KMS-11 (cell line): ENCODE measurements around the gene ZNF296.

Experiments
- H2AFZ ChIP-seq: fragments of 200-600 bp; sonication (generic); 2 replicates; pipeline ENCODE4 v1.6.1; 2016; ENCODE audit warnings: antibody characterized with exemption, mixed run types, low read depth
- H3K27ac ChIP-seq: fragments of 200-600 bp; sonication (generic); 2 replicates; pipeline ENCODE4 v1.6.1; 2016; ENCODE audit warnings: mild to moderate bottlenecking, mixed run types
- H3K27me3 ChIP-seq: fragments of 200-600 bp; sonication (generic); 2 replicates; pipeline ENCODE4 v1.6.1; 2017; ENCODE audit warnings: mild to moderate bottlenecking, low read depth, mixed run types, moderate library complexity; ENCODE audit not compliant: insufficient read depth
- H3K36me3 ChIP-seq: fragments of 200-600 bp; sonication (generic); 2 replicates; pipeline ENCODE4 v1.6.1; 2017; ENCODE audit warnings: mild to moderate bottlenecking, mixed run types; ENCODE audit not compliant: insufficient read depth
- H3K4me1 ChIP-seq: fragments of 200-600 bp; sonication (generic); 2 replicates; pipeline ENCODE4 v1.6.1; 2016; ENCODE audit warnings: mild to moderate bottlenecking, low read depth, mixed run types; ENCODE audit not compliant: poor library complexity, severe bottlenecking
- H3K4me2 ChIP-seq: fragments of 200-600 bp; sonication (generic); 2 replicates; pipeline ENCODE4 v1.7.0; 2016; ENCODE audit warnings: mild to moderate bottlenecking, mixed run types
- H3K4me3 ChIP-seq: fragments of 200-600 bp; sonication (generic); IDR thresholded peaks from 2 replicates; pipeline ENCODE4 v1.6.1; 2017; ENCODE audit warnings: low read depth, low read length, mixed read lengths; ENCODE audit not compliant: insufficient read depth
- H3K79me2 ChIP-seq: fragments of 200-600 bp; sonication (generic); 2 replicates; pipeline ENCODE4 v1.6.1; 2016; ENCODE audit warnings: low read depth, mixed run types; ENCODE audit not compliant: insufficient read depth
- H3K9ac ChIP-seq: fragments of 200-600 bp; sonication (generic); 2 replicates; pipeline ENCODE4 v1.6.1; 2016; ENCODE audit warnings: mild to moderate bottlenecking, mixed run types
- H4K20me1 ChIP-seq: fragments of 200-600 bp; sonication (generic); 2 replicates; pipeline ENCODE4 v1.6.1; 2016; ENCODE audit warnings: mild to moderate bottlenecking, mixed run types; ENCODE audit not compliant: insufficient read depth
- TF ChIP-seq, protein P1 (sequence below): fragments of 200-600 bp; sonication (generic); conservative IDR thresholded peaks from 2 replicates; pipeline ENCODE4 v1.6.1; 2017; ENCODE audit warnings: low read depth, mild to moderate bottlenecking, antibody characterized with exemption, low read length, moderate library complexity, mixed read lengths

Gene ZNF296

DNA sequence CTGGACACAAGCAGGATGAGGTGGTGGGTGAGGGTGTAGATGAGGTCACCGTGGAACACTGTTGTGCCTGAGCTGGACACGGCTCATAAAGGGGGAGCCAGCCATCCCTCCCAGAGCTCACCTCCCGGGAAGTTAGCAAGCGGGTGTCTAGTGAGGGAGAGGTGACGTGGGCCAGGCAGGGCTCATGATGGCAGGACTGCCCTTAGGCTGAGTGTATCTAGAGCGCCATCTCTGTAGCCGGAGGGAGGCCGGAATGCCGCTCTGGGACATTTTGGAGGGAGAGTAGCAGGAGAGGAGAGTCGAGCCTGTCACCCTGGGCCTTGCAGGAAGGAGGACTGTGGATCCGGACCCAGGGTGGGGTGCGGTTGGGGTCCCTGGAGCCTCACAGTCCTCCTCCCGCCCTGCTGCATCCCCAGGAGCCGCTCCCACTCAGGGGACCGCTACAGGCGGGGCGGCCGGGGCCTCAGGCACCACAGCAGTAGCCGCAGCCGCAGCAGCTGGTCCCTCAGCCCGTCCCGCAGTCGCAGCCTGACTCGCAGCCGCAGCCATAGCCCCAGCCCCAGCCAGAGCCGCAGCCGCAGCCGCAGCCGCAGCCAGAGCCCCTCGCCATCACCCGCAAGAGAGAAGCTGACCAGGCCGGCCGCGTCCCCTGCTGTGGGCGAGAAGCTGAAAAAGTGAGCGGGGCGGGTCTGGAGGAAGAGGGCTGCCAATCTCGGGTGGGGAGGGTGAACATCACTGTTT, 9.2 kb downstream of the ZNF296 start:
- Histone ChIP-seq H3K27me3 (no peaks in the 10 kb centered on the region), H3K9ac (no peak overlapping the region), H2AFZ (no peak overlapping the region), H3K4me2 (no peak overlapping the region), H3K4me3 (no peak overlapping the region), H4K20me1 (no peaks in the 10 kb centered on the region), H3K4me1 (no peaks in the 10 kb centered on the region), H3K27ac (no peak overlapping the region), H3K36me3 (peaks cover 6% of the 10 kb centered on the region), H3K79me2 (no peaks in the 10 kb centered on the region)
- TF ChIP-seq, protein P1, sequence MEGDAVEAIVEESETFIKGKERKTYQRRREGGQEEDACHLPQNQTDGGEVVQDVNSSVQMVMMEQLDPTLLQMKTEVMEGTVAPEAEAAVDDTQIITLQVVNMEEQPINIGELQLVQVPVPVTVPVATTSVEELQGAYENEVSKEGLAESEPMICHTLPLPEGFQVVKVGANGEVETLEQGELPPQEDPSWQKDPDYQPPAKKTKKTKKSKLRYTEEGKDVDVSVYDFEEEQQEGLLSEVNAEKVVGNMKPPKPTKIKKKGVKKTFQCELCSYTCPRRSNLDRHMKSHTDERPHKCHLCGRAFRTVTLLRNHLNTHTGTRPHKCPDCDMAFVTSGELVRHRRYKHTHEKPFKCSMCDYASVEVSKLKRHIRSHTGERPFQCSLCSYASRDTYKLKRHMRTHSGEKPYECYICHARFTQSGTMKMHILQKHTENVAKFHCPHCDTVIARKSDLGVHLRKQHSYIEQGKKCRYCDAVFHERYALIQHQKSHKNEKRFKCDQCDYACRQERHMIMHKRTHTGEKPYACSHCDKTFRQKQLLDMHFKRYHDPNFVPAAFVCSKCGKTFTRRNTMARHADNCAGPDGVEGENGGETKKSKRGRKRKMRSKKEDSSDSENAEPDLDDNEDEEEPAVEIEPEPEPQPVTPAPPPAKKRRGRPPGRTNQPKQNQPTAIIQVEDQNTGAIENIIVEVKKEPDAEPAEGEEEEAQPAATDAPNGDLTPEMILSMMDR, result no peak

- no peaks in the 10 kb centered on the region for H3K27me3 ChIP-seq
- H3K9ac ChIP-seq, result no peak overlapping the region
- TF ChIP-seq, protein P1, result no peak
- no peak overlapping the region for H2AFZ ChIP-seq
- H4K20me1 ChIP-seq, result 0 out of 2 replicates have a peak, but pooled peaks cover 2% of the 10 kb centered on the region
- H3K4me2 ChIP-seq, result no peak overlapping the region
- no peak overlapping the region for H3K4me3 ChIP-seq
- peaks cover 12% of the 10 kb centered on the region for H3K36me3 ChIP-seq
- H3K27ac ChIP-seq, result no peak overlapping the region
- H3K79me2 ChIP-seq, result no peaks in the 10 kb centered on the region
- H3K4me1 ChIP-seq, result peaks cover 10% of the 10 kb centered on the region
These were observed 12.2 kb downstream of the ZNF296 start for GRCh38 chr19:45063851-45064801.

GRCh38 chr19:45061965-45062364, 14.3 kb downstream of the ZNF296 start:
- peaks cover 17% of the 10 kb centered on the region for H3K36me3 ChIP-seq
- peaks cover 13% of the 10 kb centered on the region for H3K4me1 ChIP-seq
- H4K20me1 ChIP-seq, result 0 out of 2 replicates have a peak, but pooled peaks cover 3% of the 10 kb centered on the region
- H3K9ac ChIP-seq, result no peak overlapping the region
- no peak overlapping the region for H2AFZ ChIP-seq
- TF ChIP-seq, protein P1, result no peak
- no peak overlapping the region for H3K4me2 ChIP-seq
- no peaks in the 10 kb centered on the region for H3K79me2 ChIP-seq
- no peak overlapping the region for H3K27ac ChIP-seq
- H3K27me3 ChIP-seq, result no peaks in the 10 kb centered on the region
- no peak overlapping the region for H3K4me3 ChIP-seq

DNA sequence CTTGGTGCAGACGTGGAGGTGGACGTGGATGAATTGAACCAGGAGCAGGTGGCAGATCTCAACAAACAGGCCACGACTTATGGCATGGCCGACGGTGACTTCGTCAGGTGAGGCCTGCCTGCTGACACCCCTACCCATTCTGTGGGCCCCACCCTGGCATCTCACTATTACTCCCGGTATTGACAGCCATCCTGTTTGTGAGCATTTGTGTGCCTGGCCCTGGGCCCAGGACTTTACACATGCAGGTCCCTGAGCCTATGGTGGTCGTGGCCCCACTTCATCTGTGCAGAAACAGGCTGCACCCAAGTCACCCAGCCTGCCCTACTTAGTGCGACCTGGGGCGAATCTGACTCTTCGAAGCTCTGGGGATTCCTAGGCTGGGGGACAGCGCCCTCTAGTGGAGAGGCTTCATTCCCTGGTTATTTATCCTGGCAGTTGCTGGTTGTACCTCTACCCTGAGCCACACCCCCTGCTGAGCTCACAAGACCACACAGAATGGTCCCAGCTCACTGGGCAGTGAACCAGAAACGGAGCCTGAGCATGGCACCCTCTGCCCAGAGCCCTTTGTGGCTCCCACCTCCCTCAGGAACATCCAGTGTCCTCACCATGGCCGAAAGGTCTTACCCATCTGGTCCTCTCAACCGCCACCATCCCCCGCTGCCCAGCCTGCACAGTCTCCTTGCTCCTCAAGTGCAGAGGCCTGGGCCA, 16.9 kb downstream of the ZNF296 start:
- TF ChIP-seq, protein P1, result peak; percentile 98
- Histone ChIP-seq H4K20me1 (0 out of 2 replicates have a peak, but pooled peaks cover 3% of the 10 kb centered on the region), H2AFZ (no peak overlapping the region), H3K27me3 (no peaks in the 10 kb centered on the region), H3K4me2 (peak overlapping the region; percentile 5; the same call in 1 of the 2 replicates), H3K9ac (no peak overlapping the region), H3K36me3 (peaks cover 17% of the 10 kb centered on the region), H3K79me2 (no peaks in the 10 kb centered on the region), H3K27ac (no peak overlapping the region), H3K4me1 (peaks cover 21% of the 10 kb centered on the region), H3K4me3 (no peak overlapping the region)
